Measurements from ENCODE around the gene ZBTB7B.

The ZBTB7B gene

GRCh38 chr1:155062702-155063411 is 60.3 kb downstream of the ZBTB7B start:
- peak; percentile 33 to 55 for DNase-seq

GRCh38 chr1:155063550-155064110 is 61.0 kb downstream of the ZBTB7B start, which contains the start of gene EFNA4:
Gene EFNA4 (plus strand): TSS chr1:155063740. CDS start chr1:155063824, 84 bp downstream.
- peak; percentile 38 to 56 for DNase-seq

GRCh38 chr1:155064111-155064831 is 61.7 kb downstream of the ZBTB7B start:
- DNase-seq = peak in 1 of 2 experiments; percentile 44

GRCh38 chr1:155064832-155065429 is 62.3 kb downstream of the ZBTB7B start:
- DNase-seq = no peak

- DNase-seq = no peak
Observed at GRCh38 chr1:155066777-155067176, 64.2 kb downstream of the ZBTB7B start.
